Endothelial cell (in vitro differentiated cells): ENCODE results near the gene RFPL3. TPM values are rescaled to one million over a fixed set of nuclear protein-coding genes. Genes with fewer than 3 reads are reported as not detected.

Experiments used
- DNase-seq: peaks from one replicate; pipeline ENCODE4 v3.0.0; 2021; ENCODE audit warnings: low spot score
- H3K27ac Mint-ChIP-seq: one replicate; pipeline ENCODE4 v1.8.0; 2021; ENCODE audit warnings: mixed read lengths, inconsistent platforms; ENCODE audit not compliant: unreplicated experiment
- H3K27me3 Mint-ChIP-seq: one replicate; pipeline ENCODE4 v1.8.0; 2021; ENCODE audit warnings: mild to moderate bottlenecking, moderate library complexity, mixed read lengths, inconsistent platforms; ENCODE audit not compliant: unreplicated experiment
- H3K36me3 Mint-ChIP-seq: one replicate; pipeline ENCODE4 v1.8.0; 2021; ENCODE audit warnings: mild to moderate bottlenecking, low read depth, mixed read lengths, inconsistent platforms; ENCODE audit not compliant: unreplicated experiment
- H3K4me1 Mint-ChIP-seq: one replicate; pipeline ENCODE4 v1.8.0; 2021; ENCODE audit warnings: mild to moderate bottlenecking, mixed read lengths, inconsistent platforms; ENCODE audit not compliant: unreplicated experiment
- H3K4me3 Mint-ChIP-seq: one replicate; pipeline ENCODE4 v1.8.0; 2021; ENCODE audit warnings: mild to moderate bottlenecking, mixed read lengths, inconsistent platforms; ENCODE audit not compliant: unreplicated experiment
- H3K9me3 Mint-ChIP-seq: one replicate; pipeline ENCODE4 v1.8.0; 2021; ENCODE audit warnings: mixed read lengths, inconsistent platforms; ENCODE audit not compliant: unreplicated experiment
- CTCF ChIP-seq: fragments of 200-600 bp; sonication (generic); IDR thresholded peaks from one replicate; pipeline ENCODE4 v1.5.0; 2021; ENCODE audit warnings: antibody characterized with exemption; ENCODE audit not compliant: unreplicated experiment
- total RNA-seq: library from RNA; stranded (reverse); fragmentation: NEBNext Ultra II Directional; extraction: Animal tissue kit (Norgen Biotek cat#: 25700); gene quantifications from one replicate; pipeline ENCODE4 v1.2.1, GENCODE V29; 2021; ENCODE audit not compliant: unreplicated experiment

The RFPL3 gene
- total RNA-seq, 1 donor from 2014 or later = not detected

GRCh38 chr22:32389685-32390084 is 32.0 kb downstream of the RFPL3 start:
- TF ChIP-seq CTCF = peak; percentile 38
- H3K9me3 Mint-ChIP-seq = no peaks in the 10 kb centered on the region
- H3K4me3 Mint-ChIP-seq = no peak overlapping the region
- DNase-seq = peak; percentile 28
- H3K27ac Mint-ChIP-seq = no peak overlapping the region
- H3K27me3 Mint-ChIP-seq = peaks cover 5% of the 10 kb centered on the region
- H3K36me3 Mint-ChIP-seq = peaks cover 38% of the 10 kb centered on the region
- H3K4me1 Mint-ChIP-seq = no peaks in the 10 kb centered on the region

DNA sequence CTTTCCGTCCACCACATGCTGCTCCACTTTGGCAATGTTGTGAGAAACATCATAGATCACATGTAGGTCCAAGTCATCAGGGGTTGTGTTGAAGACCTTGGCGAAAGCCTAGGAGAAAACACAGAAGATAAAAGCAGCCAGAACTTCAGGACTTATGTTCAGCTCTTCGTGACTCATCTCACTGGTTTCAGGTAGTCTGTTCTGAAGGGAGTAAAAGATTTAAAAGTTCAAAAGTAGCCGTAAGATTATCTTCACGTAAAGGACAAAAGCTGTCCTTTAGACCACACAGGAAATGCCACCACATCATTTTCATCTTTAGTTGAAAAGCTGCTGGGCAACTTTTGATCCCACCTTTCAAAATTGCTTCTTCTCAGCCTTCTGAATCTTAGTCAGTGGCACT is 37.4 kb downstream of the RFPL3 start:
- no peaks in the 10 kb centered on the region for H3K9me3 Mint-ChIP-seq
- no peaks in the 10 kb centered on the region for H3K4me1 Mint-ChIP-seq
- DNase-seq = no peak
- TF ChIP-seq CTCF = no peak
- H3K27me3 Mint-ChIP-seq = peaks cover 3% of the 10 kb centered on the region
- H3K4me3 Mint-ChIP-seq = peak overlapping the region; percentile 13
- no peak overlapping the region for H3K27ac Mint-ChIP-seq
- peaks cover 43% of the 10 kb centered on the region for H3K36me3 Mint-ChIP-seq

DNA sequence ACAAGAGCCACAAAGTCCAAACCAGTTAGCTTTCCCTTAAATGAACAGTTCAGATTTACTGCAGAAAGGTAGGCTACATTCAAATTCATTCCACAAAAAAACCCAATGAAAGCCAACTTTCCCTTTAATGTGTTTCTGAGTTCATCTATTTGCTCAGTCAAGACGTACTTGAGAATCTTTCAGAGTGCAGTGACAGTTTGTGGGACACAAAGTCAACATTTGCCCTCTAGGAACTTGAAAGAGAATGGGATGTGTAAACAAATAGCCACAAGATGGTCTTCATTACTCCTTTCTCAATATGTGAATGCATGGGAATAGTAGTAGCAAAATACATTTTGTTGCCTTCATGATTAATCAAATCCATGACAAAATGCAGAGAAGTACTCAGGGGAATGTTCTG is 38.6 kb downstream of the RFPL3 start:
- no peak overlapping the region for H3K27ac Mint-ChIP-seq
- H3K9me3 Mint-ChIP-seq = no peaks in the 10 kb centered on the region
- DNase-seq = no peak
- peaks cover 3% of the 10 kb centered on the region for H3K27me3 Mint-ChIP-seq
- H3K36me3 Mint-ChIP-seq = peaks cover 43% of the 10 kb centered on the region
- no peak for TF ChIP-seq CTCF
- no peak overlapping the region for H3K4me3 Mint-ChIP-seq
- H3K4me1 Mint-ChIP-seq = no peaks in the 10 kb centered on the region

DNA sequence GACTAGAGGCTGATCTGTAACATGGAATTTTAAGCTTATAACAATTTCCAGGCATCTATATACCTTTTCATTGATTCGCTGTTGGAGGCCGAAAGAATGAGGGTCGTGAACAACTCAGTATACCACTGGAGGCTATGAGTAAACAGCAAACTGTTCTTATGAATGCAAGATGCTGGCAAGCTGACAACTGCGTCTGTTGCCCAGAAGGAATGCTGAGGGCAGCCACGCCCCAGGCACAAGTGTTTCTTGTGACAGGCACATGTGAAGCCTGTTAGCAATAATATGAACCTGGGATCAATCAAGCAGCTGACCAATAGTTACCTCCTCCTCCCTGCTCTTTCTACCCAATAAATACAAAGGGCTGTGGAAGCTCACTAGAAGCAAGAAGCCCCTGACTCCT is 39.1 kb downstream of the RFPL3 start:
- Mint-ChIP-seq H3K36me3 (peaks cover 45% of the 10 kb centered on the region), H3K27me3 (peaks cover 3% of the 10 kb centered on the region), H3K9me3 (no peaks in the 10 kb centered on the region), H3K4me1 (no peaks in the 10 kb centered on the region), H3K4me3 (no peak overlapping the region), H3K27ac (no peak overlapping the region)
- DNase-seq = no peak
- no peak for TF ChIP-seq CTCF

DNA sequence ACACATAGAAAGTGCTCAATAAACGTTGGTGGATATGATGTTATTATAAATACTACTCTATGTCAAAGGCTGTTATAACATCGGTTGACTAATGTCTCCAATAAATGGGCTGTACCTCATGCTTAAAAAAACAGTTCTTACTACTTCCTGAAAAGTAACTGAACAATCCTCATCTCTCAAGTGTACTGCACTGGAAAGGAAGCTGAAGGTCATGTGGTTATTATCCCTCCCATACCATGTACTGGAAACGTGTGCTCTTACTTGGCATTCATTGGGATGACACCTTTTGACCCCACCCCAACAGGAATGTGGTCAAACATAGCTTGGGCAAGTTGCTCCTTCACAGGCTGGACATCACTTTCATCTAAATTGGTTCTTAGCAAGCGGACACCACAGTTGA is 43.8 kb downstream of the RFPL3 start:
- Mint-ChIP-seq H3K27ac (no peak overlapping the region), H3K9me3 (no peaks in the 10 kb centered on the region), H3K4me3 (no peak overlapping the region), H3K36me3 (peaks cover 21% of the 10 kb centered on the region), H3K27me3 (peaks cover 2% of the 10 kb centered on the region), H3K4me1 (no peaks in the 10 kb centered on the region)
- no peak for DNase-seq
- TF ChIP-seq CTCF = no peak
